Measurements from ENCODE around the gene ADGRG6.

Gene ADGRG6

DNA sequence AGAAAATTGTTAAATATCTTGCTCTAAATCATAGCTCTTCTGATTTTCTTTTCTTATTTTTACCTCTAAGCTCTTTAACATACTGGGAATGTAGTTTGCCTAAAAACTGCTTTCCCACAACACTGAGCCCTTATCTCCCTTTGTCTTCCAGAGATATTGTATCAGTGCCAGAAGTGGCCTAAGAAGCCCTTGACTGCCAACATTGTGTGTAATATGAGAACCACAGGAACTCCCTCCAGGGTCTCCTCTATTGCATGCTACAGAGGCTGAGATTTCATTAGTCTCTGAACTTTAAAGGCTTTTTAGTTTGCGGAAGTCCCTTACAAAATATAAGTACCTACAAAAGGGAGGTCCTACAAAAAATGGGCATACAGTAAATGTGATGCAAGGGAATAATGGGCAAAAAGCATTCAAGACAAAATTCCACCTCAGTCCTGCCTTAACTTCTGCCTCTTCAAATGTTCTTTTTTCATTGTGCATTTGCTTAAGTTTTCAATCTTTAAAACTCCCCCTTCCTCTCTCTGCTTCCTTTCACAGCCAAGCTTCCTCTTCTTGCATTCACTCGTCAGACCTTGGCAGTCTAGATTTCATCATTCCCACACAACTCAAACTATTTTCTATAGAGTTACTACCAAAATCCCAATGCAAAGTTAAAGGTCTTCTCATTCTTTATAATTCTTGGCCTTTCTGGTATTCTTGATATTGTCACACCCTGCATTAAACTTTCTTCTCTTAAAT lies 76.5 kb downstream of the ADGRG6 start:
- no peak for DNase-seq

DNA sequence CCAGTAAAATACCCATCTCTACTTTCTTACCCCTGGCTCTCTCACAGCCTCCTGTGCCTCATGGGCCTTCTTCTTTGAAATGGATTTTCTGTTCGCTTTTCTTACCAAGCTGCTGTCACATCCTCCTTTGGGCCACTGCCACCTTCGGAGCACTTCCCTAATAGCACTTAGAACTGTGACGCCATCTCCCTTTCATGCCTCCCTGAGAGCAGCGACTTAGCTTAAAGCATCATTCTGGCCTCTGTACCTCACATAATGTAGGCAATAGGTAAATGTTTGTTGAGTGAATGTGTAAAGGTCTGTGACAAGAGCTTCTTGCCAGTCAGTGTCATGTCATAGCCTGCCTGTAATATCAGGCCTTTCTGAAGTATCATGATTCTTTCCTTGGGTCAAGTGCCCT lies 78.8 kb downstream of the ADGRG6 start:
- no peak for DNase-seq

DNA sequence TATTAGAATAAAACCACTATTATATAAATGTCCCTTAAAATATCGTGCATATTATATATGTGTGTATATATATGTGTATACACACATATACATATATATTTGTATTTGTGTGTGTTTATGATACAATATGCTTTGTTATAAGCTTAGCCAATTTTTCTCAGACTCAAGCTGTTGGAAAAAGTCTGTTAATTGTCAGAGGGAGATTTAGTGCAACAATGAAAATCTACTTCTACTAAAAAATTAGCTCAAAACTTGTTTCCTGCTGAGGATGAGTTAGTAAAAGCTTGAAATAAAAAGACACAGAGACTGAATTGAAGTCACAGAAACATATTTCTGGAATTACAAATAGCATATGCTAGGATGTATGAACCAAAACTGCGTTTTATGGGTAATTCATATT lies 79.4 kb downstream of the ADGRG6 start:
- DNase-seq = no peak

DNA sequence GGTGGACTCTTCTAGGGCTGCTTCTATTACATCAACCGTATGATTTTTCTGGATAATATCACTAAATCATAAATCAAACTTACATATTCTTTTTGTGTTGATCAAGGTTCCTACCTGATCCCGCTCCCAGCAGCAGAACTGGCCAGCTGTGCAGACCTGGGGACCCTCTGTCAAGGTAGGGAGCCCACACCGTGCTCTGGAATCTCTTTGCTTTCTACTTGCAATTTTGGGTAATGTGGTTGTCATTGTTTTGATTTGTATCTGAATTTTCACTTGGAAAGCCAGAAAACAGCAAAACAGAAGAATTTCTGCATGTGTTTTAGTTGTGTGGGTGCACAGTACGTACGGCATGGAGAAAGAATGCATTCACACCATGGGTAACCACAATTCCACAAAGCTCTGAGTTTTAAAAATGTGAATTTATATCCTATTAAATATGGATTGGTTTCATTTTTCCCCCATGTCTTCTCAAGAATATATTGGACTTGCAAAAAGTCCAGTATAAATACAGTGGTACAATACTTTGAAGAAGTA lies 80.1 kb downstream of the ADGRG6 start:
- no peak for DNase-seq

DNA sequence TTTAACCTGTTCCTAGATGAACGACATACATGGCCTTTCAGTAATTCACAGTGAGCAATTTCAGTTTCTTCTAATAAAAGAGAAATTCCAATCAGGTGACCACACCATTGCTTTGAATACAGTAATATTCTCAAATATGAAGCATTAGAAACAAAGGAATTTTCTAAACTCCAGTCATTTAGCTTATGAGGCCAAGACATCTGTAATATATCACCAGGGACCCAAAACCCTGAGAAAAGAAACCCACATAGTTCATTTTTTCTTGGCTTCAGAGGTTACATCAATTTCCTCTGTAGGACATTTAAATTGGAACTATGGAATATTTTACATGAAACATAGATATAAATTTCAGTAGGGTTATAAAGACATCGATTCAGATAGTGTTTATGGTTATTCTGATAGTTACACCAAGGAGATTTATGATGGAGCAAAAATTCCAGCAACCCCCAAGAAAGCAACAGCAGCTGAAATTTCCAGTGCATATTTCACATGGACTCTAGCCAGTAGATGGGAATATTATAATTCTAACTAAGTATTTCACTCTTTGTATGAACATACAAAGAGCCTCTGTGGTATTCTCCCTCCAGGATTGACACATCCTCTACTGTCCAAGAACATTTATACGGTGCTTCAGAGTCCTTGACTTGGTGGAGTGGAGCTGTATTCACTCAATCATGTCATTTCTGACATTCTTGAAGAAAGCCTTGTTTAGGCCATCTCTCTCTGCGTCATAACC lies 82.9 kb downstream of the ADGRG6 start:
- no peak for DNase-seq

DNA sequence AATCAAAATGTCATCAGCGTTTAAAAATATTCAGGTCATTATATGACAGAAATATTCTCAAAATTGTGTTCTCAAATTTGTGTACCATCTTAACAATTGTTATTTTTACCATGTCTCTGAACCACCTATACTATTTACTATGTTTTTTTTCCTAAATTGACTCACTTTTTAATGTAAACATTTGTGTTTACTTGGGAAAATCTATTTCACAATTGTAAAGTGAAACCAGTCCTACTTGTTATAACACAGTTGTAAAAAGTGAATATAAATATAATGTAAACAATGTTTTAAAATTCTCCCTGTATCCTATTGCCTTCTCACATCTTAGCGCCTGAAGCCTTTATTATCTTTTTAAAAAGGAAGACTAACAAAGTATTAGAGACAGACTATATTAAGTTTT lies 83.5 kb downstream of the ADGRG6 start:
- no peak for DNase-seq

DNA sequence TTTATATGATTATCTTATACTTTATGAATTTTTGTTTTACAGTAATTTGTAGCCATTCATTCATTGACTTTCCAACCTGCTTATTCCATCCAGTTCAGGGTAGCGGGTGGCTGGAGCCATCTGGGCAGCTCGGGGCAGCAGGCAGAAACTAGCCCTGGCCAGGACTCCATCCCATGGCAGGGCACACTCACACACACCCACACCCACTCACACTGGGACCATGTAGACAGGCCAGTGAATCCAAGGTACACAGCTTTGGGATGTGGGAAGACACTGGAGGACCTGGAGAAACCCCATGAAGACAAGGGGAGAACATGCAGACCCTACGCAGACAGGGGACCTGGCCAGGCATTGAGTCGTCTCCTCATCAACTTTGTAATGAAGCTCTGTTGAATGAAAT lies 84.8 kb downstream of the ADGRG6 start:
- no peak for DNase-seq

DNA sequence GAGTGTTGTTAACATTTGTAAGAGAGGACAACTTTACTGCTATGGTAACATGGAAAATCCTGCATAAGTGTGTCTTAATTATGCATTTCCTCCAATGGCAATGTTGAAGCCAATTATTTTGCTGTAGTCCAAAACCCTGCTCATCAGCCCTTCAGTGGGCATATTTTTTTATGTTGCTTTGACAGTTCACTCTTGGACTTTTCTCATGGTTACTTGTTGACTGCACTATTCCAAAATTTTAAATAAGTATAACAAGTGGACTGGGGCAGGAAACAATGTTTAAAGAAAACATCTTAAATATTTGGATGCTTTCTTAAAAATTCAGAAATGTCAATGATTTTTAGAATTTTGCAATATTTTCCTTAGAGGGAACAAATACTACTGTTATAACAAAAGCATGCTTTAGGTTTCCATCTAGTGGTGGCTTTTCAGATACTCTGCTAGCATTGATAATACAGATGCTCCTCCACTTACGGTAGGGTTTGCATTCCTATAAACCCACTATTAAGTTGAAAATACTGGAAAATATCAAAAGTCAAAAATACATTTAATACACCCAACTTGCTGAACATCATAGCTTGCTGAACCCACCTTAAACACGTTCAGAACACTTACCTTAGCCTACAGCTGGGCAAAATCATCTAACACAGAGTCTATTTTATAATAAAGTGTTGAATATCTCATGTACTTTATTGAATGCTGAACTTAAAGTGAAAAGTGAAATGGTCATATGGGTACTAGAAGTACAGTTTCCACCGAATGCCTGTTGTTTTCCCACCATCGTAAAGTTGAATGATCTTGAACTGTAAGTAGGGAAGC lies 86.4 kb downstream of the ADGRG6 start:
- peak; percentile 21 for DNase-seq

DNA sequence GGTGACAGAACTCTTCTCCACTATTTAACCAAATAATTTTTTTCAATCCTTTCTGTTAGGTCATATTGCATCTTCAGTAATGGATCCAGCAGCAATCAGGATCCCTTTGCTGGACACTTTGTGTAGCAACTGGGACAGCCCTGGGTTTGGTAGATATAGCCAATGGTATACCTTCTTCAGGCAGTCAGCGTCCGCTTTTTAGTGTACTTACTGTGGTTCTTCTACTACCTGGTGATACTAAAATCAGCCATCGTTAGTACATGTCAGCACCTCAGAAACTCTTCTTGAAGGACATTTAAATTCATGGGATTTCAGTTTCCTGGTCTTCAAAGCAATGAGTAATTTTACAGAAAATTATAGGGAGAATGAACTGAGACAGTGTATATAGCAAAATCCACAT lies 93.5 kb downstream of the ADGRG6 start:
- no peak for DNase-seq

DNA sequence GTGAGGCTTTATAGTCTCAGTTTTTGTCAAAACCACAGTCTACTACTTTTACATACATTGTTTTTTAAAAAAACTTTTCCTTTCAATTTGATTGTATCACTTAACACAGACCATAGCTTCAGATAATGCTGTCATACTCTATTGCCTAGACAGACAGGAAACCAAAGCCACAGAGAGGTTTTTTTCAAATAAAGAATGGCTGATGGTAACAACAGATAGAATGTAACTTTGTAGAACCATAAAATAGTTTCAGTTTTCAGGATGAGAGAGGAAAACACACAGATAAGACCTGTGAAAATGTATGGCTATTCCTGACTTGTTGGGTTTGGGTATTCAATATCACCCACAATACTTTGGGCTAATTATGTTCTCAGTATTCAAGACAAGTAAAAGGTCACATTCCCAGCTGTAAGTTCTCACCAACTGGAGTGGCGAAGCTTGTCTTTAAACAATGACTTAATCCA lies 94.0 kb downstream of the ADGRG6 start:
- DNase-seq = no peak

DNA sequence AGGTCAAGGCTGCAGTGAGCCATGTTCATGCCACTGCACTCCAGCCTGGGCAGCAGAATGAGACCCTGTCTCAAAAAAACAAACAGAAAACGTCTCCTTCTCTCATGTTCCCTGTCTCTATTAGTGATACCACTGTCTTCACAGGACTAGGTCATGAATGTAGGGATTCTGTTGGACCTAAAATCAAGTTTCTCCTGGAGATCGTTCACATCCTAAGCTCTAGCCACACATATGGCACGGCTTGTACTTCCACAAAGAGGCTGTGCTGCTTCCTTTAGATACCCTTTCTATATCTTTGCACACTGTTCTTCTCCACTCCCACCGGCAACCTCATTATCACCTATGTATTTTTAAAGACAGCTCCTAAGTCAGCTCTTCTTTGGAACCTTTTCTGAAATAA lies 96.5 kb downstream of the ADGRG6 start:
- no peak for DNase-seq

DNA sequence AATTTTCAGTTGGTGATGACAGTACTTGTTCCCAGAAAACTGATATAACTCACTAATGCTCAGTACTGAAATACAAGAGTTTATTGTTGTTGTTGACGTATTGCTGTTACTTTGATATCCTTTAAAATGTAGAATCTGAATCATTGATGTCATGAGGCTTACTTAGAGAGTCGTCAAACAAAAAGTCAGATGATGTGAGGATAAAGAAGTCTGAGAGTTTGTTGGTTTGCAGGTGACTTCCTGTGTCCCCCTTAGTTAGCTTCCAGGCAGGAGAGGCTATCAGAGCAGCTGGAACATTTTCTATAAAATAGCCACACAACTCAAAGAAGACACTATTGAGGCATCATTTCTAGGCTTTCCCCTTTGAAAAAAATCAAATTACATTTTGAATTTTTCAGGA lies 97.9 kb downstream of the ADGRG6 start:
- DNase-seq = no peak

DNA sequence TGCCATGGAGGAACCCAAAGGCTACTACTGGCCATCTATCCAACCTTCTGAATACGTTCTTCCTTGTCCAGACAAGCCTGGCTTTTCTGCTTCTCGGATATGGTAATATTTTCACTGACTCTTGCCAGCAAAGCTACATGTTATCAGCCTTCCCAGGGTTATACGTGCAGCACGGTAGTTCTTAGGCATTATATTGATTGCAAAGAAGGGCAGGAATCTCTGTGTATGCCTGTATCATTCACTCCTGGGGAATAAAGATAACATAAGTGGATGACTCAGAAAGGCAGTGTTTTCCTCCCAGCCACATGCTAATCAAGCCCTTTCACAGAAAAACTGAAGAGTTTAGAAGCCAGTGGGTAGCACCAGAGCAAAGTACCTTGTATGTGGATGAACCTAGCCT lies 98.7 kb downstream of the ADGRG6 start:
- no peak for DNase-seq

DNA sequence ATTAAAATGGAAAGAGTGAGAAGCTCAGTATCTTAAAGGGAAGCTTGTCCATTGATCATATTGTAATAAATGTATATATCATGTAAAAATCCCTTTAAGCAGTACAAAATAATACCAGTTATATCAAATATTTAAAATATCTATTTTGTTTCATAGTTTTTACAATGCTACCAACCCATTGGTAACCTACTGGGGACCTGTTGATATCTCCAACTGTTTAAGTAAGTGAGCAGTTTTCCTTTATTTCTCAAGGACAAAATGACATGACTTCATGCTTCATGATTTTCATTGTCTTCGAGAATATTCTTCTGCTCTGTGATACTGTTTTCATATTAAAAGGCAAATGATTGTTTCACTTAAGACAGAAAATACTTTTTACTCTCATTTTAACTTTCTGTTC lies 100.0 kb downstream of the ADGRG6 start:
- no peak for DNase-seq

DNA sequence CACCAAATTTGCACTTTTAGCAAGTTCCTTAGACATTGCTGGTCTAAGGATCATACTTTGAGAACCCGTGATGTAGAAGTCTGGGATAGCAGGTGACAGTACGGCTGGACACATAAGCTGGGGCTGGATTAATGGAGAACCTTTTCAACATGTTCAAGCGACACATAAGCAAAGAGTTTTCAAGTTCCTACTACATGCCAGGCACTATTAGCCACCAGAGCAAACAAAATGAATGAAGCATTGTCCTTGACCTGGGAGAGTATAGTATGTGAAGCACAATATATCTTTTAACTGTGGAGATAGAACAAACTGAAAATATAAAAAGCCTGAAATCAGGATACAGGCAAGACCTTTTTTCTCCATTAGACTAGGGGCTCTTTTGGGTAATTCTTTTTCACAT lies 102.9 kb downstream of the ADGRG6 start:
- no peak for DNase-seq

DNA sequence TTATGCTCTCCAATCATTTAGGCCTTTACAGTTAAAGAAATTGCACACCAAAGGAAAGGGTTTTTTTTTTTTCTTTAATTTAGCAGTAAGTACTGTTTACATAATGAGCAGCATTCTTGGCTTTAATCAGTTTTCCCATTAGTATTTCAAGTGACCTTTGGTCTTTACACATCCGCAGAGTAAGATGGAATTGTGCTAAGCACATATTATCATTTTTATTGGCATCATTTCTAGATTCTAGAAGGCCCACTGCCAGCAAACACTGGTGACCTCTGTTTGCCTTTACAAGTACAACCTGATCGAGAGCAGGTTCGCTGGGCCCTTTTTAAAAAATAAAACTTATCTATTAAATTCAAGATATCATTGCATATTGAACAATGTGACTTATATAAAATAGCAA lies 104.3 kb downstream of the ADGRG6 start:
- no peak for DNase-seq

DNA sequence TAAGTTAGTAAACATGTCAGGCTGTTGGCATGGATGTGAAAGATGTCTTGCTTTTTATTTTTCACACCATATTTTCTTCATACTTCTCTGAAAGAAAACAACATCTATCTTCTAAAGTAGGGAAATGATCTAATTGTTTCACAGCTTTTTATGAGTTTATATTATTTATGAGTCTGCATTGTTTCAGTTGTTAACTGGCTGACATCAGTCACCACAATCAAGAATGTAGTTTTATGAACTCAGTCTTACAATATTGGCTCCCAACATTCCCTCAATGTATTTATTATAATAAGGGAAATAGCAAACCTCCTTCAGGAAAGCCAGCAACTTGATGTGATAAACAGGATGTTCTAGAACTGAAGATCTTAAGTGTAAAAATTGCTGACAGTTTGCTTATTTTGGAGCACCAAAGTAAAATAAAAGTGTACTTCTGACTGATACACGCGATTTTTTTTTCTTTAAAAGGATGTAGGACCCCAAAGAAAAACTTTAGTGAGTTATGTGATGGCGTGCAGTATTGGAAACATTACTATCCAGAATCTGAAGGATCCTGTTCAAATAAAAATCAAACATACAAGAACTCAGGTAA lies 106.0 kb downstream of the ADGRG6 start:
- no peak for DNase-seq

DNA sequence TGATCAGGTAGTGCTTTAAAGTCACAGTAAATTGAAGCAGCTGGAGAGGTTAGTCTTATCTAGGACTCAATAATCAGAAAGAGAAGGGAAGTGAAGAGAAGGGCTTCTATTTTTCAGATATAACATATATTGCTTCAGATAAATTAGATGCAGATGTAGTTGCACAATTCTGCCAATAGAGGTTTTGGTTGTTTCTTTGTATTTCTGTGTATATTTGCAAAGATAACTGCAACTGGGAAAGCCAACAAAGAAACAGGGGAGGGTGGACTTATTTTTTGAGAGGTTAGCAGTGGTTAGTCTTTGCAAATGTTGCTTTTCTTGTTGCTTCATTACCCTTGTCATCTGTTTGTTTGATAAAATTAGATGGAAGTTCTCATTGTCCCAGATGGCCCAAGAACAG lies 106.6 kb downstream of the ADGRG6 start:
- DNase-seq = no peak

DNA sequence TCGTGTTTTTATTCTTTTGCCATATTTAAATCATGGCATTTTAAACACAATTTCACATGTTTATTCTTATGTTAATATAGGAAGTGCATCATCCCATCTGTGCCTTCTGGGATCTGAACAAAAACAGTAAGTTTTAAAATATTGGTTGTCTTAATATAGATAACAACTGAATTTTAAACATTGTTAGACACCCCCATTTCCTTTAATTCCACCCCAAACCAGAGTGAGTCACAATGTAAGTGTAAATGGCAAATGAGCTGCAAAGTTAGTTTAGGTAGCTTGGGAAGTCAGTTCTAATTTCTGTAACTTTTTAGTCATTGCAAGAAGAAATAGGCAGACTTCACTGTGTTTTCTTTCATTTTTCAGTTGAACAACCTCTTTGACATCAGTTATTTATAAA lies 108.0 kb downstream of the ADGRG6 start:
- no peak for DNase-seq

DNA sequence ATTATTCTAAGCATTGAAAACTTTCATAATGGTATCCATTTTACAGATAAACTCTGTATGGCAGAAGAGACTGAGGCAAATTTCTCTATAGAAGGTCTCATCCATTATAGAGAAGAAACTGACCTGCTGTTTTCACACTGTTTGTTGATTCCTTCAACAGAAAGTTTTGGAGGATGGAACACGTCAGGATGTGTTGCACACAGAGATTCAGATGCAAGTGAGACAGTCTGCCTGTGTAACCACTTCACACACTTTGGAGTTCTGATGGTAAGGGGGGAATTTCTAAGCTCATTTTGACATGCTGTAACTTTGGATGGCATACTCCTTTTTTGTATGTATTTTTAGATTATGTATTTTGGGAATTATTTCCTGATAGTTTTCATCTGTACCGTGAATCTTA lies 109.3 kb downstream of the ADGRG6 start:
- DNase-seq = no peak

DNA sequence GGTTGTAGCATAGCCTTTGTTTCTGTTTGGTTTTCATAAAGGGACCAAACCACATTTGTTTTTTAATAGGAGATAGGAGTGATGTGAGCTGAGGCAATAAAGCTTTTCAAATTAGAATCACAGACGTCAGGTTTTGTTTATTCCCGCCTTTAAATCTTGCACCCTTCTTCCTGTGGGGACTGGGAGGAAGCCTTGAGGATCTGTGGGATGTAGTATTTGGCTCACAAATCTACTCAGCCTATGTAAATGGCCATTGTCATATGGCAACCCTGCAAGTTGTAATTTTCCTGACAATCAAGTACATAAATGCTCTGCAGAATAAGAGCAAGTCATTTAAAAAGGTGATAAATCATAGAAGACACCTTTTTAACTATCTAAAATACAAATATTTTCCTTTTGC lies 110.4 kb downstream of the ADGRG6 start:
- no peak for DNase-seq

DNA sequence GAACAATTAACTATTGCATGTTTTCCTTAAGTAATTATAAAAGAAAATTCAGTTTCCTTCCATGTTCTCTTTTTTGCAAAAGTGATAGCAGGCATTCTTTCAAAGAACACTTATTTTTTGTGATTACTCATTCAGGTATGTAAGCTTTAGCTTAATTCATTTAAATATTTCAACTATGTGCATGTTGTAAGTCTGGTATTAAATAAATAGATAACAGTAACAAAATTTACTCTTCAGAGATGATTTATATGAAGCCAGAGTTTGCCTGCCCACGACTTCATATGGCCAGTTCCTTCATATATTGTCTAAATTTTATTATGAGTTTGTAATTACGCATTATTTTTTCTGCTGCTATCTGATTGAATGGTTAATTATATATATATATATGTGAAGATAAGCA lies 110.9 kb downstream of the ADGRG6 start:
- no peak for DNase-seq

DNA sequence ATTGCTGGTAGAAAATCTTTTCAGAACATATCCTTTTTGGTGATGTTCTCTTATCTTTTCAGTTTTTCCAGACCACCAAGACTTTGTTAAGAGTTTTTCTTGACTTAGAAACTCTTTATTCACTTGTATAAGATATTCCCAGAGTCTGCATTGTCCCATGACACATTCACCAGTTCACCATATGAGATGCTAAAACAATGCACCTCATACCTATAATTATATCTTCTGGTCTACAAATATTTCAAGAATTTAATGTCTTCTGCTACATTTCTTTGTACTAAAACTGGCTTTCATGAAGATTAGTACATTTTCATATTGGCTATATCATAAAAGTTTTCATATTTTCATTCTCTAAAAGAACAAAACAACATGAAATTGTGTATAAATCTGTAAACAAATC lies 111.3 kb downstream of the ADGRG6 start:
- DNase-seq = no peak

Measured in NCI-H146 (cell line).